NCI-H1436 treated with DMSO at 0.1 percent for 48 hours (cell line): ENCODE data around the gene VWC2.

Source experiments
- DNase-seq: peaks from one replicate; lab custom pipeline; 2025; lab: John Stamatoyannopoulos, UW

The VWC2 gene

GRCh38 chr7:49773218-49773935, at the start of gene VWC2:
TSS of gene VWC2 (plus strand) at chr7:49773638. CDS start at chr7:49775436, 1,798 bp downstream.
- DNase-seq = no peak

- DNase-seq = no peak
Measured at GRCh38 chr7:49724071-49724470, 49.4 kb upstream of the VWC2 start.

- no peak for DNase-seq
Measured at GRCh38 chr7:49731836-49732235, 41.6 kb upstream of the VWC2 start.

GRCh38 chr7:49762666-49763065, 10.8 kb upstream of the VWC2 start:
- DNase-seq = no peak

GRCh38 chr7:49763791-49764190, 9.6 kb upstream of the VWC2 start:
- DNase-seq = no peak

GRCh38 chr7:49766966-49767365, 6.5 kb upstream of the VWC2 start:
- no peak for DNase-seq

- DNase-seq = no peak
Measured at GRCh38 chr7:49767719-49768118, 5.7 kb upstream of the VWC2 start.

- no peak for DNase-seq
Measured at GRCh38 chr7:49768254-49768653, 5.2 kb upstream of the VWC2 start.

GRCh38 chr7:49768835-49769234, 4.6 kb upstream of the VWC2 start:
- no peak for DNase-seq

- DNase-seq = no peak
Measured at GRCh38 chr7:49769285-49769857, 4.1 kb upstream of the VWC2 start.

- no peak for DNase-seq
Measured at GRCh38 chr7:49770838-49771237, 2.6 kb upstream of the VWC2 start.

- no peak for DNase-seq
Measured at GRCh38 chr7:49771427-49772176, 1.8 kb upstream of the VWC2 start.

GRCh38 chr7:49772916-49773217, 571 bp upstream of the VWC2 start:
- no peak for DNase-seq

- DNase-seq = no peak
Measured at GRCh38 chr7:49773936-49774458, 559 bp downstream of the VWC2 start.

GRCh38 chr7:49774459-49775064, 1.1 kb downstream of the VWC2 start:
- no peak for DNase-seq

- no peak for DNase-seq
Measured at GRCh38 chr7:49775065-49775948, 1.9 kb downstream of the VWC2 start.

- no peak for DNase-seq
Measured at GRCh38 chr7:49775949-49776443, 2.6 kb downstream of the VWC2 start.

GRCh38 chr7:49776994-49777393, 3.6 kb downstream of the VWC2 start:
- DNase-seq = no peak

GRCh38 chr7:49778731-49779270, 5.4 kb downstream of the VWC2 start:
- DNase-seq = no peak

- DNase-seq = no peak
Measured at GRCh38 chr7:49780953-49781352, 7.5 kb downstream of the VWC2 start.

- no peak for DNase-seq
Measured at GRCh38 chr7:49781996-49782395, 8.6 kb downstream of the VWC2 start.
